ENCODE results near the gene ZCRB1.
"Not testable (repeated sequence)": the region's sequence is repeated elsewhere in the genome, so short reads cannot be mapped to it uniquely, and the experiment has no call there.

The ZCRB1 gene

GRCh38 chr12:42325653-42326474, at the start of gene ZCRB1, which contains the start of gene PPHLN1:
Gene ZCRB1, minus strand, starts transcription at chr12:42326094. Its CDS starts 1,992 bp downstream, at chr12:42324102.
Gene PPHLN1, plus strand, starts transcription at chr12:42326167. Its CDS starts 9,736 bp downstream, at chr12:42335903.
- DNase-seq = peak; percentile 71

- DNase-seq = no peak
Measured at GRCh38 chr12:42373669-42374068, 47.8 kb upstream of the ZCRB1 start.

GRCh38 chr12:42372154-42372791, 46.4 kb upstream of the ZCRB1 start:
- DNase-seq = peak; percentile 46

GRCh38 chr12:42370013-42370412, 44.1 kb upstream of the ZCRB1 start:
- DNase-seq = no peak

- no peak for DNase-seq
Measured at GRCh38 chr12:42365486-42365885, 39.6 kb upstream of the ZCRB1 start.

- DNase-seq = no peak
Measured at GRCh38 chr12:42364692-42365091, 38.8 kb upstream of the ZCRB1 start.

- no peak for DNase-seq
Measured at GRCh38 chr12:42362647-42363260, 36.9 kb upstream of the ZCRB1 start.

- DNase-seq = no peak
Measured at GRCh38 chr12:42361909-42362646, 36.2 kb upstream of the ZCRB1 start.

GRCh38 chr12:42360747-42361403, 35.0 kb upstream of the ZCRB1 start:
- DNase-seq = no peak

- no peak for DNase-seq
Measured at GRCh38 chr12:42356344-42356743, 30.4 kb upstream of the ZCRB1 start.

- not testable (repeated sequence) for DNase-seq
Measured at GRCh38 chr12:42350021-42350407, 24.1 kb upstream of the ZCRB1 start.

- not testable (repeated sequence) for DNase-seq
Measured at GRCh38 chr12:42349119-42350020, 23.5 kb upstream of the ZCRB1 start.

GRCh38 chr12:42346403-42347002, 20.6 kb upstream of the ZCRB1 start:
- DNase-seq = no peak

- DNase-seq = no peak
Measured at GRCh38 chr12:42343721-42344120, 17.8 kb upstream of the ZCRB1 start.

- no peak for DNase-seq
Measured at GRCh38 chr12:42342028-42342427, 16.1 kb upstream of the ZCRB1 start.

- DNase-seq = no peak
Measured at GRCh38 chr12:42338280-42338679, 12.4 kb upstream of the ZCRB1 start.

- no peak for DNase-seq
Measured at GRCh38 chr12:42336286-42336685, 10.4 kb upstream of the ZCRB1 start.

GRCh38 chr12:42332301-42333285, 6.7 kb upstream of the ZCRB1 start:
- DNase-seq = no peak

- DNase-seq = peak; percentile 62
Measured at GRCh38 chr12:42330097-42330496, 4.2 kb upstream of the ZCRB1 start.

- no peak for DNase-seq
Measured at GRCh38 chr12:42327227-42327590, 1.3 kb upstream of the ZCRB1 start.

Measured in GDM1 (cell line).